LHCN-M2 (cell line): ENCODE results near the gene OBSCN. TPM values are rescaled to one million over a fixed set of nuclear protein-coding genes. Genes with fewer than 3 reads are reported as not detected.
"Not testable (repeated sequence)": the region's sequence is repeated elsewhere in the genome, so short reads cannot be mapped to it uniquely, and the experiment has no call there.

Source experiments
- DNase-seq: peaks from one replicate; pipeline ENCODE4 v3.0.0-alpha.2; 2012; ENCODE audit warnings: low read depth
- total RNA-seq: library from RNA; depleted of rRNA; stranded (reverse); fragments of >200 nt; gene quantifications from 2 replicates; pipeline ENCODE4 v1.2.3, GENCODE V29; 2014

Gene OBSCN
- total RNA-seq, 1 experiment from 2014 or later, result 2.1 TPM

- DNase-seq, result no peak
Measured at GRCh38 chr1:228256626-228257375, 49.0 kb downstream of the OBSCN start.

- no peak for DNase-seq
Measured at GRCh38 chr1:228258486-228258885, 50.6 kb downstream of the OBSCN start.

GRCh38 chr1:228259368-228259894 is 51.6 kb downstream of the OBSCN start:
- DNase-seq, result no peak

- DNase-seq, result no peak
Measured at GRCh38 chr1:228259951-228260350, 52.1 kb downstream of the OBSCN start.

GRCh38 chr1:228261706-228262105 is 53.9 kb downstream of the OBSCN start:
- no peak for DNase-seq

- DNase-seq, result no peak
Measured at GRCh38 chr1:228262475-228262874, 54.6 kb downstream of the OBSCN start.

- DNase-seq, result no peak
Measured at GRCh38 chr1:228263636-228264035, 55.8 kb downstream of the OBSCN start.

- no peak for DNase-seq
Measured at GRCh38 chr1:228264090-228264829, 56.4 kb downstream of the OBSCN start.

GRCh38 chr1:228265167-228265566 is 57.3 kb downstream of the OBSCN start:
- peak; percentile 9 for DNase-seq

GRCh38 chr1:228267962-228268880 is 60.4 kb downstream of the OBSCN start:
- DNase-seq, result no peak

- no peak for DNase-seq
Measured at GRCh38 chr1:228268881-228269265, 61.0 kb downstream of the OBSCN start.

GRCh38 chr1:228269431-228269830 is 61.6 kb downstream of the OBSCN start:
- not testable (repeated sequence) for DNase-seq

- peak; percentile 15 for DNase-seq
Measured at GRCh38 chr1:228270032-228270431, 62.2 kb downstream of the OBSCN start.

- DNase-seq, result no peak
Measured at GRCh38 chr1:228271701-228272251, 63.9 kb downstream of the OBSCN start.

- no peak for DNase-seq
Measured at GRCh38 chr1:228272331-228272791, 64.5 kb downstream of the OBSCN start.

- no peak for DNase-seq
Measured at GRCh38 chr1:228272831-228273571, 65.2 kb downstream of the OBSCN start.

GRCh38 chr1:228273720-228274451 is 66.0 kb downstream of the OBSCN start:
- no peak for DNase-seq

GRCh38 chr1:228274452-228275178 is 66.8 kb downstream of the OBSCN start:
- DNase-seq, result no peak

- DNase-seq, result no peak
Measured at GRCh38 chr1:228275179-228275429, 67.3 kb downstream of the OBSCN start.
